K562 (cell line): ENCODE results near the gene CEP170.
"Not testable (repeated sequence)": the region's sequence is repeated elsewhere in the genome, so short reads cannot be mapped to it uniquely, and the experiment has no call there.

Source experiments
- CHD7 ChIP-seq: fragments of 200-600 bp; sonication (generic); IDR thresholded peaks from one replicate; pipeline ENCODE4 v1.6.1; 2012; ENCODE audit warnings: mild to moderate bottlenecking, low read depth, low read length, inconsistent platforms
- CREB5 ChIP-seq: fragments of 250-450 bp; sonication (Bioruptor Pico); IDR thresholded peaks from 2 replicates; pipeline ENCODE4 v1.5.0; 2020; ENCODE audit warnings: mild to moderate bottlenecking
- ELF2 ChIP-seq: fragments of 250-450 bp; sonication (Bioruptor Pico); IDR thresholded peaks from 2 replicates; pipeline ENCODE4 v1.5.0; 2021; ENCODE audit warnings: mild to moderate bottlenecking
- FOS ChIP-seq: IDR thresholded peaks from 3 replicates; pipeline ENCODE4 v1.6.1; 2011; ENCODE audit not compliant: insufficient read length; ENCODE audit errors: extremely low read depth
- TAF9B ChIP-seq: fragments of 450-650 bp; IDR thresholded peaks from 2 replicates; pipeline ENCODE4 v1.6.1; 2018; ENCODE audit warnings: mild to moderate bottlenecking; ENCODE audit not compliant: partially characterized antibody
- ZBED1 ChIP-seq: IDR thresholded peaks from 2 replicates; pipeline ENCODE4 v1.6.1; 2014
- TF ChIP-seq, protein P1 (sequence below): fragments of 450-650 bp; IDR thresholded peaks from 2 replicates; pipeline ENCODE4 v1.6.1; 2017; ENCODE audit warnings: antibody characterized with exemption, mild to moderate bottlenecking
- TF ChIP-seq, protein P2 (sequence below), 3 experiments: IDR thresholded peaks in 2 of 3; conservative IDR thresholded peaks in 1 of 3; 2 replicates each; pipeline ENCODE4 v1.5.1; 2011 to 2012; ENCODE audit warnings: low read length in 3 of 3, mild to moderate bottlenecking in 3 of 3, control low read depth in 2 of 3, improper control_type of control experiment in 1 of 3, inconsistent platforms in 1 of 3, low read depth in 1 of 3, mixed read lengths in 1 of 3, moderate library complexity in 1 of 3; ENCODE audit not compliant: insufficient read depth in 2 of 3

DNA sequence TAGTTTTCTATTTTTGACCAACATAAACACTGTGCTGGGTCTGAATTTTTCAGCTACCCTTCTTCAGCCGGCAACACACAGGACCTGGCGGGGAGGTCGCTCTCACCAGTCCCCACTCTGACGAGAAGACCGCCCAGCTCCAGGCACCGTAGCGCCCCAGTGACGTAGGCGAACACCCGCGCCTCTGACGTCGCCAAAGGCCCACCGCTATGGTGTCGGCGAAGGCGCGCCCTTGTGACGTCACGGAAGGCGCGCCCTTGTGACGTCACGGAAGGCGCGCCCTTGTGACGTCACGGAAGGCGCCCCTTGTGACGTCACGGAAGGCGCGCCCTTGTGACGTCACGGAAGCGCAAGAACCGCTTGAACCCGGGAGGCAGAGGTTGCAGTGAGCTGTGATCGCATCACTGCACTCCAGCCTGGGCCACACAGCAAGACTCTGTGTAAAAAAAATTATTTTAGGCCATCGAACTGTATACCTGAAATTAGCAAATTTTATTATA lies 153.5 kb downstream of the CEP170 start:
- TF ChIP-seq ZBED1; FOS; CHD7; ELF2; CREB5 (CRISPR knock-in tag): not testable (repeated sequence)
- TF ChIP-seq, protein P1, sequence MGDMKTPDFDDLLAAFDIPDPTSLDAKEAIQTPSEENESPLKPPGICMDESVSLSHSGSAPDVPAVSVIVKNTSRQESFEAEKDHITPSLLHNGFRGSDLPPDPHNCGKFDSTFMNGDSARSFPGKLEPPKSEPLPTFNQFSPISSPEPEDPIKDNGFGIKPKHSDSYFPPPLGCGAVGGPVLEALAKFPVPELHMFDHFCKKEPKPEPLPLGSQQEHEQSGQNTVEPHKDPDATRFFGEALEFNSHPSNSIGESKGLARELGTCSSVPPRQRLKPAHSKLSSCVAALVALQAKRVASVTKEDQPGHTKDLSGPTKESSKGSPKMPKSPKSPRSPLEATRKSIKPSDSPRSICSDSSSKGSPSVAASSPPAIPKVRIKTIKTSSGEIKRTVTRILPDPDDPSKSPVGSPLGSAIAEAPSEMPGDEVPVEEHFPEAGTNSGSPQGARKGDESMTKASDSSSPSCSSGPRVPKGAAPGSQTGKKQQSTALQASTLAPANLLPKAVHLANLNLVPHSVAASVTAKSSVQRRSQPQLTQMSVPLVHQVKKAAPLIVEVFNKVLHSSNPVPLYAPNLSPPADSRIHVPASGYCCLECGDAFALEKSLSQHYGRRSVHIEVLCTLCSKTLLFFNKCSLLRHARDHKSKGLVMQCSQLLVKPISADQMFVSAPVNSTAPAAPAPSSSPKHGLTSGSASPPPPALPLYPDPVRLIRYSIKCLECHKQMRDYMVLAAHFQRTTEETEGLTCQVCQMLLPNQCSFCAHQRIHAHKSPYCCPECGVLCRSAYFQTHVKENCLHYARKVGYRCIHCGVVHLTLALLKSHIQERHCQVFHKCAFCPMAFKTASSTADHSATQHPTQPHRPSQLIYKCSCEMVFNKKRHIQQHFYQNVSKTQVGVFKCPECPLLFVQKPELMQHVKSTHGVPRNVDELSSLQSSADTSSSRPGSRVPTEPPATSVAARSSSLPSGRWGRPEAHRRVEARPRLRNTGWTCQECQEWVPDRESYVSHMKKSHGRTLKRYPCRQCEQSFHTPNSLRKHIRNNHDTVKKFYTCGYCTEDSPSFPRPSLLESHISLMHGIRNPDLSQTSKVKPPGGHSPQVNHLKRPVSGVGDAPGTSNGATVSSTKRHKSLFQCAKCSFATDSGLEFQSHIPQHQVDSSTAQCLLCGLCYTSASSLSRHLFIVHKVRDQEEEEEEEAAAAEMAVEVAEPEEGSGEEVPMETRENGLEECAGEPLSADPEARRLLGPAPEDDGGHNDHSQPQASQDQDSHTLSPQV = not testable (repeated sequence)
- TF ChIP-seq, protein P2, sequence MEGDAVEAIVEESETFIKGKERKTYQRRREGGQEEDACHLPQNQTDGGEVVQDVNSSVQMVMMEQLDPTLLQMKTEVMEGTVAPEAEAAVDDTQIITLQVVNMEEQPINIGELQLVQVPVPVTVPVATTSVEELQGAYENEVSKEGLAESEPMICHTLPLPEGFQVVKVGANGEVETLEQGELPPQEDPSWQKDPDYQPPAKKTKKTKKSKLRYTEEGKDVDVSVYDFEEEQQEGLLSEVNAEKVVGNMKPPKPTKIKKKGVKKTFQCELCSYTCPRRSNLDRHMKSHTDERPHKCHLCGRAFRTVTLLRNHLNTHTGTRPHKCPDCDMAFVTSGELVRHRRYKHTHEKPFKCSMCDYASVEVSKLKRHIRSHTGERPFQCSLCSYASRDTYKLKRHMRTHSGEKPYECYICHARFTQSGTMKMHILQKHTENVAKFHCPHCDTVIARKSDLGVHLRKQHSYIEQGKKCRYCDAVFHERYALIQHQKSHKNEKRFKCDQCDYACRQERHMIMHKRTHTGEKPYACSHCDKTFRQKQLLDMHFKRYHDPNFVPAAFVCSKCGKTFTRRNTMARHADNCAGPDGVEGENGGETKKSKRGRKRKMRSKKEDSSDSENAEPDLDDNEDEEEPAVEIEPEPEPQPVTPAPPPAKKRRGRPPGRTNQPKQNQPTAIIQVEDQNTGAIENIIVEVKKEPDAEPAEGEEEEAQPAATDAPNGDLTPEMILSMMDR (IDR thresholded peaks at IDR 0.05 in 2 of 3, conservative IDR thresholded peaks at IDR 0.05 in 1 of 3; ENCODE audit: insufficient read depth in 2 of 3, low read depth in 1 of 3, low read length in 3 of 3) = peak in 1 of 3 experiments; percentile 20; a peak in 2 of 6 replicates
- peak; percentile 81 for TF ChIP-seq TAF9B
